Right lobe of liver (tissue), 6 donors: ENCODE data around the gene RELCH. TPM values are rescaled to one million over a fixed set of nuclear protein-coding genes. Genes with fewer than 3 reads are reported as not detected.

ENCODE experiments used
- ATAC-seq, 4 donors: fragments of 200-7000 bp; cut with Tn5 transposase; one replicate each; pipeline ENCODE4 v1.9.1; 2020; ENCODE audit warnings: mild to moderate bottlenecking in 4 of 4, moderate library complexity in 4 of 4
- DNase-seq, 3 donors: peaks; one replicate each; pipeline ENCODE4 v3.0.0-alpha.2; 2020
- H3K27ac ChIP-seq, 3 donors: fragments of 200-600 bp; one replicate each; pipeline ENCODE4 v1.8.0; 2022
- H3K27me3 ChIP-seq, 2 donors: fragments of 200-600 bp; one replicate each; pipeline ENCODE4 v1.8.0; 2022
- H3K36me3 ChIP-seq, 4 donors: fragments of 200-600 bp; sonication (generic) in 1 of 4; one replicate each; pipeline versions ENCODE4 v1.5.1 to v1.8.0; 2017 to 2022; ENCODE audit warnings: control low read depth in 1 of 4
- H3K4me1 ChIP-seq, 4 donors: fragments of 200-600 bp; sonication (generic) in 1 of 4; one replicate each; pipeline versions ENCODE4 v1.5.1 to v1.8.0; 2017 to 2022; ENCODE audit warnings: control low read depth in 1 of 4
- H3K4me3 ChIP-seq, 3 donors: fragments of 200-600 bp; one replicate each; pipeline ENCODE4 v1.8.0; 2022
- H3K9me3 ChIP-seq, 4 donors: fragments of 200-600 bp; sonication (generic) in 1 of 4; one replicate each; pipeline versions ENCODE4 v1.5.1 to v1.8.0; 2017 to 2022; ENCODE audit warnings: control low read depth in 1 of 4
- CTCF ChIP-seq, 4 donors: fragments of 200-600 bp in 3 of 4; fragments of 450-650 bp in 1 of 4; IDR thresholded peaks; one replicate each; pipeline versions ENCODE4 v1.5.1 to v1.8.0; 2016 to 2022; ENCODE audit warnings: antibody characterized with exemption in 4 of 4, mild to moderate bottlenecking in 2 of 4
- POLR2A ChIP-seq: fragments of 450-650 bp; IDR thresholded peaks from one replicate; pipeline ENCODE4 v1.6.1; 2017; ENCODE audit warnings: antibody characterized with exemption, mild to moderate bottlenecking
- WGBS: methylation state at CpG from one replicate; pipeline ENCODE4 v1.1.6; 2018; ENCODE audit warnings: low coverage, low lambda C conversion rate; ENCODE audit not compliant: insufficient coverage; ENCODE audit errors: missing lambda C conversion rate; 5-methylcytosine and 5-hydroxymethylcytosine counted together
- intact Hi-C, 2 donors: fragments of 100-400 bp; cut with DNase I; formaldehyde crosslinking; loops; one replicate each; pipeline versions ENCODE4 v1.11.2 to v1.14.1; 2022
- total RNA-seq, 6 experiments: library from RNA; depleted of rRNA in 2 of 6; stranded (reverse); fragments of >200 nt in 2 of 6; fragmentation: NEBNext Ultra II Directional in 3 of 6; extraction: Animal tissue kit (Norgen Biotek cat#: 25700) in 3 of 6; gene quantifications; one replicate each; pipeline versions ENCODE4 v1.1.0 to v1.2.4, GENCODE V29; 2016 to 2023
- donor health status: DM: no; HTN: yes; CAD: no.
- donor health status: DM: no; HTN: no; CAD: no.
- donor health status: DM: no; HTN: no; CAD: no.
- donor health status: DM: no; HTN: yes; CAD: no.
- donor health status: DM: no; HTN: yes; CAD: no.

The RELCH gene
- total RNA-seq, 6 experiments from 2014 or later = 9.7 to 16.7 (median 11.5) TPM

- no peaks in the 10 kb centered on the region for H3K9me3 ChIP-seq
- WGBS = 30% methylated on average over 3 of the region's 3 CpGs
- intact Hi-C loops = no loop called here
- no peaks in the 10 kb centered on the region for H3K4me1 ChIP-seq
- ATAC-seq (peak in 2 of 4 donors; percentile 51 to 56), DNase-seq (no peak)
- no peak for TF ChIP-seq POLR2A
- TF ChIP-seq CTCF (IDR thresholded peaks at IDR 0.05) = no peak
- no peaks in the 10 kb centered on the region for H3K27me3 ChIP-seq
- no peaks in the 10 kb centered on the region for H3K36me3 ChIP-seq
- H3K4me3 ChIP-seq = no peak overlapping the region
- H3K27ac ChIP-seq = no peak overlapping the region
Observed at GRCh38 chr18:62284637-62285036, 97.6 kb downstream of the RELCH start.

DNA sequence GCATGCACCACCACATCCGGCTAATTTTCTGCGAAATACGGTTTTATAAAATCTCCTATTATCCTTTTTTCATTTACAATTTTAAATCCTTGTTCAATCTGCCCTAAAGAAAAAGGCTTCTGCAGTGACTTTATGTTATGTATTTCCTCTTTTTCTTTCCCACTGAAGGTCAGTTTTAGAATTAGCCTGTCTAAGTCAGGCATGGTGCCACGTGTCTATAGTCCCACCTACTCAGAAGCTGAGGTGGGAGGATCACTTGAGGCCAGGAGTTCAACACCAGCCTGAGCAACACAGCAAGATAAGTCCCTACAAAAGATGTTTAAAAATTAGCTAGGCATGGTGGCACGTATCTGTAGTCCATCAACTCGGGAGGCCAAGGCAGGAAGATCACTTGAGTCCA lies 98.2 kb downstream of the RELCH start:
- no peak for TF ChIP-seq CTCF (IDR thresholded peaks at IDR 0.05)
- no peak for TF ChIP-seq POLR2A
- intact Hi-C loops = no loop called here
- DNase-seq (no peak), ATAC-seq (no peak)
- Histone ChIP-seq H3K27me3 (no peaks in the 10 kb centered on the region), H3K27ac (no peak overlapping the region), H3K36me3 (no peaks in the 10 kb centered on the region), H3K4me1 (no peaks in the 10 kb centered on the region), H3K4me3 (no peak overlapping the region), H3K9me3 (no peaks in the 10 kb centered on the region)
- WGBS = 95% methylated on average over 4 of the region's 6 CpGs

- Histone ChIP-seq H3K36me3 (peaks cover 0 to 4% (median 0%) of the 10 kb centered on the region in 4 donors), H3K27ac (no peak overlapping the region), H3K4me1 (no peaks in the 10 kb centered on the region), H3K27me3 (no peaks in the 10 kb centered on the region), H3K9me3 (no peaks in the 10 kb centered on the region), H3K4me3 (no peak overlapping the region)
- 68% methylated on average over 2 of the region's 2 CpGs for WGBS
- intact Hi-C loops = no loop called here
- ATAC-seq (no peak), DNase-seq (no peak)
- TF ChIP-seq POLR2A (no peak), CTCF (IDR thresholded peaks at IDR 0.05) (no peak)
Observed at GRCh38 chr18:62287781-62288664, 101.0 kb downstream of the RELCH start.

DNA sequence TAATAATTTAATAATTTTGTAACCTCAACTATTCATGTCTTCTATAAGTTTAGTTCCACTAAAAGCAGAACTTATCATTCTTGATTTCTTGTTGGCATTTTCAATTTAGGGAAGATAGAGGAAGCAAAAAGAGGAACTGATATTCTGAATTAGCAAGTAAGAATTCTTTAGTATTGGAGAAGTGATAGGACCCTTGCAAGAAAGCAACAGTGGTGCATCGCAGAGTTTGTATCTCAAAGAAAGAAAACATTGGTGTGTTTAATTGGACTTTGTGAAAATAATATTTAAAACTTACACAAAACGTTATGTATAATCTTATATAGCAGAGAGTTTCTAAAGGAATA lies 101.6 kb downstream of the RELCH start:
- Histone ChIP-seq H3K27ac (no peak overlapping the region), H3K9me3 (no peaks in the 10 kb centered on the region), H3K36me3 (peaks cover 0 to 4% (median 0%) of the 10 kb centered on the region in 4 donors), H3K4me3 (no peak overlapping the region), H3K27me3 (no peaks in the 10 kb centered on the region), H3K4me1 (no peaks in the 10 kb centered on the region)
- TF ChIP-seq POLR2A = no peak
- no peak for TF ChIP-seq CTCF (IDR thresholded peaks at IDR 0.05)
- ATAC-seq (no peak), DNase-seq (no peak)
- intact Hi-C loops = no loop called here
- WGBS = 61% methylated on average over 2 of the region's 2 CpGs
